Right cardiac atrium (tissue), 5 donors: ENCODE measurements around the gene GTF2I. TPM values are rescaled to one million over a fixed set of nuclear protein-coding genes. Genes with fewer than 3 reads are reported as not detected.
"Not testable (repeated sequence)": the region's sequence is repeated elsewhere in the genome, so short reads cannot be mapped to it uniquely, and the experiment has no call there.

Experiments used
- ATAC-seq, 2 donors: fragments of 200-7000 bp; cut with Tn5 transposase; one replicate each; pipeline versions ENCODE4 v1.8.0 to v1.9.1; 2020; ENCODE audit warnings: moderate library complexity in 2 of 2, mild to moderate bottlenecking in 1 of 2
- DNase-seq, 3 donors: peaks; one replicate each; pipeline ENCODE4 v3.0.0-alpha.2; 2020
- H3K27ac ChIP-seq: one replicate; pipeline ENCODE4 v1.5.1; 2013; ENCODE audit warnings: mild to moderate bottlenecking, low read length, control low read depth, moderate library complexity
- H3K27me3 ChIP-seq: one replicate; pipeline ENCODE4 v1.6.1; 2013; ENCODE audit not compliant: control insufficient read depth, insufficient read depth
- H3K4me1 ChIP-seq: one replicate; pipeline ENCODE4 v1.6.1; 2013; ENCODE audit warnings: low read length; ENCODE audit not compliant: control insufficient read depth, insufficient read depth
- H3K4me3 ChIP-seq: one replicate; pipeline ENCODE4 v1.5.1; 2013; ENCODE audit warnings: low read length, control low read depth
- H3K9me3 ChIP-seq: one replicate; pipeline ENCODE4 v1.6.1; 2013; ENCODE audit warnings: low read length; ENCODE audit not compliant: control insufficient read depth
- WGBS: extraction: QIAGEN DNeasy Blood & Tissue Kit; methylation state at CpG from one replicate; pipeline ENCODE4 v1.1.7; 2013; 5-methylcytosine and 5-hydroxymethylcytosine counted together
- intact Hi-C, 4 donors: fragments of 100-400 bp; cut with DNase I; formaldehyde crosslinking; loops; one replicate each; pipeline versions ENCODE4 v1.11.0 to v1.14.0; 2022 to 2023
- polyA plus RNA-seq: library from polyadenylated mRNA; stranded (reverse); fragments of 200-250 nt; gene quantifications from one replicate; pipeline ENCODE4 v1.2.3, GENCODE V29; 2013
- total RNA-seq, 4 donors: library from RNA; stranded (reverse); fragmentation: NEBNext Ultra II Directional; extraction: Animal tissue kit (Norgen Biotek cat#: 25700); gene quantifications; one replicate each; pipeline ENCODE4 v1.2.1, GENCODE V29; 2021
- donor health status: healthy with polysubstance abuse.
- donor health status: DM: no; HTN: yes; CAD: no.
- donor health status: DM: no; HTN: no; CAD: no.
- donor health status: DM: no; HTN: yes; CAD: no; lungs with severe emphysema.
- donor health status: DM: yes; HTN: yes; CAD: no.

The GTF2I gene
- total and polyA plus RNA-seq, 5 donors, result 34.9 to 162 (median 137) TPM

GRCh38 chr7:74783595-74783994, 126.1 kb downstream of the GTF2I start:
- intact Hi-C loops, result not testable (repeated sequence)
- 84% methylated on average over 4 of the region's 5 CpGs for WGBS

DNA sequence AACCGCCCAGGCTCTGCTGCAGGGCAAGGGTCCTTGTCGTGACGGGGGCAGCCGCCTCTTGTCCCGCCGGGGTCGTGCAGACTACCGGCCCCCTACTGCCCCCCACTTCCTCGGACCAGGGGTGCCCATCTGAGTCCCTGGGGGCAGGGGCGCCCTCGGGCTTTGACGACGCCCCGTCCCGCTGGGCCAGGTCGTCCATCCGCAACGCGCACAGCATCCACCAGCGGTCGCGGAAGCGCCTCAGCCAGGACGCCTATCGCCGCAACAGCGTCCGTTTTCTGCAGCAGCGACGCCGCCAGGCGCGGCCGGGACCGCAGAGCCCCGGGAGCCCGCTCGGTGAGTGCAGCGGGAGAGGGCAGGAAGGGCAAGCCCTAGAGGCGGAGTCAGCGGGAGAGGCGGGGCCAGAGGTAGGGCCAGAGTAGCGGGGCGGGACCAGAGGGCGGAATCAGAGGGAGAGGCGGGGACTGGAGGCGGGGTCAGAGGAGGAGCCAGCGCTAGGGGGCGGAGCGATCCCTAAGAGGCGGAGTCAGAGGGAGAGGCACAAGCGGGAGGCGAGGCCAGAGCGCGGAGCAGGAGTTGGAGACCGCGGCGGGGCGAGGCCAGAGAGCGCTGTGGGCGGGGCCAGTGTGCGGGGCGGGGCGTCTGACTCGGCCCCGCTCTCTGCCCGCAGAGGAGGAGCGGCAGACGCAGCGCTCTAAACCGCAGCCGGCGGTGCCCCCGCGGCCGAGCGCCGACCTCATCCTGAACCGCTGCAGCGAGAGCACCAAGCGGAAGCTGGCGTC, 131.0 kb downstream of the GTF2I start:
- H3K9me3 ChIP-seq, H3K27me3 ChIP-seq, H3K27ac ChIP-seq, intact Hi-C loops, H3K4me1 ChIP-seq, H3K4me3 ChIP-seq: not testable (repeated sequence)
- DNase-seq (peak; percentile 95 to 99 (median 98)), ATAC-seq (peak; percentile 97 to 99)
- under 1% methylated on average over 36 of the region's 82 CpGs for WGBS

More at GRCh38 chr7:74783595-74783994, 126.1 kb downstream of the GTF2I start:
- not testable (repeated sequence) for H3K9me3 ChIP-seq, H3K27me3 ChIP-seq, H3K4me1 ChIP-seq, H3K4me3 ChIP-seq, ATAC-seq, H3K27ac ChIP-seq
- DNase-seq, result peak in 2 of 3 donors; percentile 4 to 30

DNA sequence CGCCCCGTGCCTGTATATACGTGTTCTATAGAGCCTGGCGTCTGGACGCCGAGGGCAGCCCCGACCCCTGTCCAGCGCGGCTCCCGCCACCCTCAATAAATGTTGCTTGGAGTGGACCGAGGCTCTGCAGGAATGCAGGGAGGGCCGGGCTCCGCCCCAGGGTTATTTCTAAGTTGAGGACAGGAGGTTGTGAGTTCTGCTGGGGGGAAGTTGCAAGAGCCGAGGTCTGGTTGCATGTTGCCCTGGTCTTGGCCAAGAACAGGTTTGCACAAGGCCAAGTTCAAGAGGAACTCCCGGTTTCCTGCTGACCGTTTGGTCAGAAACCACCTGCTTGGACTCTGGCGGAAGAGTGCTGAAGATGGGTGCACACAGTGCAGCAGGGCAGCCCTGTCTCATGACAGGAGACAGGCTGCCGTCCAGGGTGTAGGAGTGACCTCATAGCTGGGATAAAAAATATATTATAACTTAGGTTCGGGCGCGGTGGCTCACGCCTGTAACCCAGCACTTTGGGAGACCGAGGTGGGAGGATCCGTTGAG, 131.8 kb downstream of the GTF2I start:
- H3K27ac ChIP-seq, intact Hi-C loops, H3K27me3 ChIP-seq, DNase-seq, H3K4me3 ChIP-seq, H3K9me3 ChIP-seq, H3K4me1 ChIP-seq: not testable (repeated sequence)
- WGBS, result 10% methylated on average over 3 of the region's 24 CpGs
- peak; percentile 7 to 20 for ATAC-seq

GRCh38 chr7:74797848-74798622, 140.5 kb downstream of the GTF2I start:
- 93% methylated on average over 14 of the region's 27 CpGs for WGBS
- H3K4me3 ChIP-seq, H3K9me3 ChIP-seq, H3K27me3 ChIP-seq, ATAC-seq, intact Hi-C loops, H3K4me1 ChIP-seq, H3K27ac ChIP-seq: not testable (repeated sequence)
- peak in 1 of 3 donors; percentile 1 for DNase-seq

DNA sequence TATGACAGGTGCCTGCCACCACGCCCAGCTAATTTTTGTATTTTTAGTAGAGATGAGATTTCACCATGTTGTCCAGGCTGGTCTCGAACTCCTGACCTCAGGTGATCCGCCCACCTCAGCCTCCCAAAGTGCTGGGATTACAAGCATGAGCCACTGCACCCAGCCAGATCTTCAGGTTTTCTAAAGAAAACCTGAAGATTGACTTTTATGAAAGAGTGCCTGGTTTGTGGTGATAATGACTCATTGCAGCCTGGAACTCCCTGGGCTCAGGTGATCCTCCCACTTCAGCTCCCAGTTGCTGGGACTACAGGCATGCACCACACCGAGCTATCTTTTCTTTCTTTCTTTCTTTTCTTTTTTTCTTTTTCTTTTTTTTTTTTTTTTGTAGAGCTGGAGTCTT, 141.1 kb downstream of the GTF2I start:
- H3K27ac ChIP-seq, DNase-seq, H3K4me1 ChIP-seq, intact Hi-C loops, H3K27me3 ChIP-seq, ATAC-seq, H3K4me3 ChIP-seq, H3K9me3 ChIP-seq: not testable (repeated sequence)
- 100% methylated on average over 1 of the region's 4 CpGs for WGBS

Other genes starting within 250 kb of the GTF2I start
- 10 to 100 TPM; 18.9 to 29.9 (median 21.4) TPM for gene GTF2IRD1, start 203.8 kb upstream of the GTF2I start, total RNA-seq
- 10.6 TPM for gene GTF2IRD1, start 203.8 kb upstream of the GTF2I start, polyA plus RNA-seq
- 1 to 10 TPM in 3 of 4 donors, under 1 TPM in 1; 0.79 to 3.0 (median 2.2) TPM for gene NCF1, start 116.3 kb downstream of the GTF2I start, total RNA-seq
- gene NCF1, start 116.3 kb downstream of the GTF2I start, polyA plus RNA-seq, result 1.1 TPM
- 10 to 100 TPM; 11.1 to 19.5 (median 12.7) TPM for gene GTF2IRD2, start 193.9 kb downstream of the GTF2I start, total RNA-seq
- 16.9 TPM for gene GTF2IRD2, start 193.9 kb downstream of the GTF2I start, polyA plus RNA-seq